HEK293 (cell line): ENCODE measurements around the gene PLCL2.

Experiments used
- CTCF ChIA-PET: fragments of 350-600 bp; formaldehyde crosslinking; extraction: SDS; loops from one replicate; lab custom pipeline; 2021; ENCODE audit warnings: antibody characterized with exemption; lab: Yijun Ruan, JAX
- POLR2A ChIA-PET: fragments of 300-600 bp; formaldehyde crosslinking; extraction: SDS; loops from one replicate; lab custom pipeline; 2020; ENCODE audit warnings: antibody characterized with exemption, inconsistent platforms; lab: Yijun Ruan, JAX
- H3K27ac ChIP-seq: fragments of 200-500 bp; sonication (Bioruptor generic); 2 replicates; pipeline ENCODE4 v1.5.1; 2014; ENCODE audit warnings: low read depth, low read length, control low read depth, inconsistent platforms; ENCODE audit errors: extremely low read depth
- H3K36me3 ChIP-seq, 2 experiments: fragments of 200-500 bp in 1 of 2; sonication (Bioruptor generic) in 1 of 2; 1 replicate in 1 of 2; 2 replicates in 1 of 2; pipeline ENCODE4 v1.5.1; 2014 to 2017; ENCODE audit warnings: inconsistent platforms in 2 of 2, low read length in 2 of 2; ENCODE audit not compliant: control insufficient read depth in 2 of 2, insufficient read depth in 1 of 2
- H3K4me1 ChIP-seq: fragments of 200-500 bp; sonication (Bioruptor generic); 2 replicates; pipeline ENCODE4 v1.5.1; 2014; ENCODE audit warnings: mild to moderate bottlenecking, low read length, inconsistent platforms; ENCODE audit not compliant: control insufficient read depth, insufficient read depth
- H3K4me3 ChIP-seq: 2 replicates; pipeline ENCODE4 v1.5.1; 2011; ENCODE audit warnings: low read depth, mild to moderate bottlenecking, control low read depth, low read length, moderate library complexity
- H3K9me3 ChIP-seq: fragments of 200-500 bp; sonication (Bioruptor generic); 2 replicates; pipeline ENCODE4 v1.5.1; 2014; ENCODE audit warnings: low read depth, low read length, inconsistent platforms; ENCODE audit not compliant: control insufficient read depth, insufficient read depth
- MYNN ChIP-seq: fragments of 450-650 bp; formaldehyde crosslinking; IDR thresholded peaks from 2 replicates; pipeline ENCODE4 v1.5.1; 2016; ENCODE audit warnings: missing biosample characterization, missing genetic modification characterization, borderline replicate concordance
- OVOL3 ChIP-seq: fragments of 450-650 bp; formaldehyde crosslinking; IDR thresholded peaks from 2 replicates; pipeline ENCODE4 v1.5.1; 2016; ENCODE audit warnings: missing biosample characterization, missing genetic modification characterization
- PRDM1 ChIP-seq: fragments of 450-650 bp; formaldehyde crosslinking; IDR thresholded peaks from 2 replicates; pipeline ENCODE4; 2016; ENCODE audit warnings: missing biosample characterization, missing genetic modification characterization
- PRDM10 ChIP-seq: fragments of 450-650 bp; formaldehyde crosslinking; IDR thresholded peaks from 2 replicates; pipeline ENCODE4 v1.5.1; 2016; ENCODE audit warnings: missing biosample characterization, missing genetic modification characterization
- REPIN1 ChIP-seq: fragments of 450-650 bp; formaldehyde crosslinking; IDR thresholded peaks from 2 replicates; pipeline ENCODE4 v1.5.1; 2017; ENCODE audit warnings: missing biosample characterization, missing genetic modification characterization, low read depth
- ZNF10 ChIP-seq: fragments of 450-650 bp; formaldehyde crosslinking; IDR thresholded peaks from 2 replicates; pipeline ENCODE4 v1.5.1; 2017; ENCODE audit warnings: missing biosample characterization, missing genetic modification characterization
- ZNF112 ChIP-seq: fragments of 450-650 bp; formaldehyde crosslinking; IDR thresholded peaks from 2 replicates; pipeline ENCODE4 v1.5.0; 2017; ENCODE audit warnings: missing biosample characterization, missing genetic modification characterization
- ZNF133 ChIP-seq: fragments of 450-650 bp; formaldehyde crosslinking; IDR thresholded peaks from 2 replicates; pipeline ENCODE4 v1.5.1; 2016; ENCODE audit warnings: missing biosample characterization, missing genetic modification characterization
- ZNF202 ChIP-seq: fragments of 450-650 bp; formaldehyde crosslinking; IDR thresholded peaks from 2 replicates; pipeline ENCODE4 v1.5.1; 2016; ENCODE audit warnings: missing biosample characterization, missing genetic modification characterization, borderline replicate concordance
- ZNF266 ChIP-seq: fragments of 450-650 bp; formaldehyde crosslinking; IDR thresholded peaks from 2 replicates; pipeline ENCODE4 v1.5.1; 2016; ENCODE audit warnings: missing biosample characterization, missing genetic modification characterization, low read depth
- ZNF280D ChIP-seq: fragments of 450-650 bp; formaldehyde crosslinking; IDR thresholded peaks from 2 replicates; pipeline ENCODE4 v1.5.1; 2016; ENCODE audit warnings: missing biosample characterization, missing genetic modification characterization
- ZNF341 ChIP-seq: fragments of 450-650 bp; formaldehyde crosslinking; IDR thresholded peaks from 2 replicates; pipeline ENCODE4; 2016; ENCODE audit warnings: low read depth, missing biosample characterization, missing genetic modification characterization
- ZNF398 ChIP-seq: fragments of 450-650 bp; formaldehyde crosslinking; IDR thresholded peaks from 2 replicates; pipeline ENCODE4 v1.5.1; 2017; ENCODE audit warnings: missing biosample characterization, missing genetic modification characterization
- ZNF404 ChIP-seq: fragments of 450-650 bp; formaldehyde crosslinking; IDR thresholded peaks from 2 replicates; pipeline ENCODE4 v1.5.1; 2017; ENCODE audit warnings: missing biosample characterization, missing genetic modification characterization
- ZNF433 ChIP-seq: fragments of 450-650 bp; formaldehyde crosslinking; IDR thresholded peaks from 2 replicates; pipeline ENCODE4 v1.5.1; 2016; ENCODE audit warnings: missing biosample characterization, missing genetic modification characterization, low read depth
- ZNF514 ChIP-seq: fragments of 450-650 bp; formaldehyde crosslinking; IDR thresholded peaks from 2 replicates; pipeline ENCODE4 v1.5.1; 2016; ENCODE audit warnings: missing biosample characterization, missing genetic modification characterization
- ZNF521 ChIP-seq: fragments of 450-650 bp; formaldehyde crosslinking; IDR thresholded peaks from 2 replicates; pipeline ENCODE4 v1.5.1; 2017; ENCODE audit warnings: missing biosample characterization, mild to moderate bottlenecking, missing genetic modification characterization
- ZNF664 ChIP-seq: fragments of 450-650 bp; formaldehyde crosslinking; IDR thresholded peaks from 2 replicates; pipeline ENCODE4 v1.5.1; 2016; ENCODE audit warnings: missing biosample characterization, missing genetic modification characterization
- ZNF777 ChIP-seq: fragments of 450-650 bp; formaldehyde crosslinking; IDR thresholded peaks from 2 replicates; pipeline ENCODE4 v1.5.1; 2017; ENCODE audit warnings: missing biosample characterization, missing genetic modification characterization, borderline replicate concordance

PLCL2 gene

GRCh38 chr3:16841041-16841753 is 43.6 kb upstream of the PLCL2 start (continued):
- no peak for TF ChIP-seq PRDM10
- no peak for TF ChIP-seq ZNF521 (tag by site-specific recombination)
- TF ChIP-seq ZNF10 (tag by site-specific recombination): no peak
- no peak for TF ChIP-seq PRDM1 (tag by site-specific recombination)
- TF ChIP-seq, all 188 proteins: peak for 0

- POLR2A ChIA-PET: no interaction called here
- Histone ChIP-seq H3K4me1 (no peaks in the 10 kb centered on the region), H3K9me3 (no peaks in the 10 kb centered on the region), H3K4me3 (no peak overlapping the region), H3K27ac (no peak overlapping the region), H3K36me3 (no peaks in the 10 kb centered on the region)
- TF ChIP-seq ZNF112 (tag by site-specific recombination): no peak
- no peak for TF ChIP-seq REPIN1 (tag by site-specific recombination)
- no peak for TF ChIP-seq OVOL3 (tag by site-specific recombination)
- CTCF ChIA-PET: interaction anchor here (0.7 kb wide), 1 partner anchor 71 kb away, joined by 3 read pairs; no protein-coding TSS in a partner anchor
These were observed 42.9 kb upstream of the PLCL2 start for GRCh38 chr3:16841904-16842271.

GRCh38 chr3:16842272-16843270 is 42.2 kb upstream of the PLCL2 start:
- H3K4me1 ChIP-seq: no peaks in the 10 kb centered on the region
- H3K9me3 ChIP-seq: no peaks in the 10 kb centered on the region
- ChIA-PET POLR2A (no interaction called here), CTCF (interaction anchor here (0.7 kb wide), 1 partner anchor 70 kb away, joined by 3 read pairs; no protein-coding TSS in a partner anchor)
- TF ChIP-seq ZNF341 (tag by site-specific recombination) (0 out of 2 replicates have a peak, but pooled peaks have one; percentile 25), ZNF133 (no peak), ZNF10 (tag by site-specific recombination) (peak; percentile 59; the same call in 1 of the 2 replicates)
- no peak overlapping the region for H3K27ac ChIP-seq
- no peak overlapping the region for H3K4me3 ChIP-seq
- no peaks in the 10 kb centered on the region for H3K36me3 ChIP-seq

GRCh38 chr3:16844222-16844621 is 40.5 kb upstream of the PLCL2 start:
- no peak overlapping the region for H3K4me3 ChIP-seq
- H3K4me1 ChIP-seq: no peaks in the 10 kb centered on the region
- no peaks in the 10 kb centered on the region for H3K9me3 ChIP-seq
- H3K27ac ChIP-seq: no peak overlapping the region
- H3K36me3 ChIP-seq: no peaks in the 10 kb centered on the region
- TF ChIP-seq ZNF280D (no peak), ZNF777 (tag by site-specific recombination) (no peak), ZNF433 (tag by site-specific recombination) (no peak), MYNN (tag by site-specific recombination) (no peak), ZNF266 (tag by site-specific recombination) (no peak), ZNF514 (tag by site-specific recombination) (no peak), ZNF398 (tag by site-specific recombination) (no peak), ZNF202 (tag by site-specific recombination) (no peak), ZNF664 (tag by site-specific recombination) (no peak), ZNF404 (tag by site-specific recombination) (no peak)
- TF ChIP-seq, all 188 proteins: peak for 0
- CTCF ChIA-PET: interaction anchor here (0.5 to 0.9 kb wide), 2 partner anchors 15 to 797 kb away, joined by 5 to 7 read pairs; no protein-coding TSS in a partner anchor
- POLR2A ChIA-PET: no interaction called here
